CD14-positive monocyte (primary cell): ENCODE data around the gene KLRC1. TPM values are rescaled to one million over a fixed set of nuclear protein-coding genes. Genes with fewer than 3 reads are reported as not detected.
"Not testable (repeated sequence)": the region's sequence is repeated elsewhere in the genome, so short reads cannot be mapped to it uniquely, and the experiment has no call there.

Experiments
- DNase-seq, 3 donors: peaks; one replicate each; pipeline ENCODE4 v3.0.0-alpha.2; 2011 to 2022
- H2AFZ ChIP-seq: 2 replicates; pipeline ENCODE4 v1.6.0; 2012; ENCODE audit warnings: mild to moderate bottlenecking, low read depth, low read length, inconsistent platforms; ENCODE audit not compliant: insufficient read depth, poor library complexity, severe bottlenecking
- H3K27ac ChIP-seq, 2 donors: 1 replicate in 1 of 2; 2 replicates in 1 of 2; pipeline ENCODE4 v1.5.1; 2012 to 2013; ENCODE audit warnings: low read length in 2 of 2, control low read depth in 1 of 2, inconsistent platforms in 1 of 2, low read depth in 1 of 2, mild to moderate bottlenecking in 1 of 2
- H3K27me3 ChIP-seq, 2 donors: one replicate each; pipeline versions ENCODE4 v1.6.0 to v1.6.1; 2011 to 2013; ENCODE audit warnings: low read length in 2 of 2; ENCODE audit not compliant: control insufficient read depth in 2 of 2, insufficient read depth in 2 of 2
- H3K36me3 ChIP-seq, 2 donors: replicated peaks in 1 of 2; 1 replicate in 1 of 2; 2 replicates in 1 of 2; pipeline versions ENCODE4 v1.5.1 to v1.6.1; 2012 to 2013; ENCODE audit warnings: low read length in 2 of 2, control low read depth in 1 of 2, inconsistent platforms in 1 of 2, mild to moderate bottlenecking in 1 of 2; ENCODE audit not compliant: insufficient read depth in 2 of 2, control insufficient read depth in 1 of 2
- H3K4me1 ChIP-seq, 2 donors: 1 replicate in 1 of 2; 2 replicates in 1 of 2; pipeline versions ENCODE4 v1.5.1 to v1.6.1; 2012 to 2013; ENCODE audit warnings: low read length in 2 of 2, control low read depth in 1 of 2, inconsistent platforms in 1 of 2, mild to moderate bottlenecking in 1 of 2, moderate library complexity in 1 of 2; ENCODE audit not compliant: insufficient read depth in 2 of 2, control insufficient read depth in 1 of 2
- H3K4me2 ChIP-seq: replicated peaks from 2 replicates; pipeline ENCODE3; 2012; ENCODE audit warnings: low read length, moderate library complexity, mild to moderate bottlenecking; ENCODE audit not compliant: poor library complexity, severe bottlenecking; ENCODE audit errors: extremely low read depth
- H3K4me3 ChIP-seq, 3 experiments: fragments of 200-600 bp in 1 of 3; sonication (generic) in 1 of 3; replicated peaks in 1 of 3; 1 replicate in 2 of 3; 2 replicates in 1 of 3; pipeline ENCODE4 v1.5.1; 2011 to 2013; ENCODE audit warnings: low read length in 3 of 3, mild to moderate bottlenecking in 3 of 3, control low read depth in 2 of 3, low read depth in 2 of 3, inconsistent platforms in 1 of 3, moderate library complexity in 1 of 3
- H3K79me2 ChIP-seq: 2 replicates; pipeline ENCODE4 v1.6.0; 2012; ENCODE audit warnings: mild to moderate bottlenecking, control low read depth, inconsistent platforms, low read length, moderate library complexity; ENCODE audit not compliant: insufficient read depth
- H3K9ac ChIP-seq: 2 replicates; pipeline ENCODE4 v1.6.0; 2017; ENCODE audit warnings: low read length, mild to moderate bottlenecking; ENCODE audit not compliant: insufficient read depth, poor library complexity, severe bottlenecking
- H3K9me3 ChIP-seq, 2 donors: replicated peaks in 1 of 2; 1 replicate in 1 of 2; 2 replicates in 1 of 2; pipeline versions ENCODE4 v1.5.1 to v1.6.1; 2012 to 2013; ENCODE audit warnings: low read length in 2 of 2, control low read depth in 1 of 2; ENCODE audit not compliant: control insufficient read depth in 1 of 2, insufficient read depth in 1 of 2
- H4K20me1 ChIP-seq: 2 replicates; pipeline ENCODE4 v1.6.0; 2012; ENCODE audit warnings: mild to moderate bottlenecking, low read length, control low read depth, moderate library complexity; ENCODE audit not compliant: insufficient read depth
- H3K27ac Mint-ChIP-seq, 7 donors: one replicate each; pipeline ENCODE4 v1.8.0; 2020; ENCODE audit warnings: mild to moderate bottlenecking in 7 of 7, mixed read lengths in 7 of 7, moderate library complexity in 6 of 7, inconsistent platforms in 2 of 7
- H3K27me3 Mint-ChIP-seq, 3 donors: one replicate each; pipeline ENCODE4 v1.8.0; 2021 to 2022; ENCODE audit warnings: low read depth in 3 of 3, mild to moderate bottlenecking in 3 of 3, mixed read lengths in 3 of 3, moderate library complexity in 3 of 3, inconsistent platforms in 1 of 3
- H3K36me3 Mint-ChIP-seq, 2 donors: one replicate each; pipeline ENCODE4 v1.8.0; 2020; ENCODE audit warnings: mixed read lengths in 2 of 2, inconsistent platforms in 1 of 2, mild to moderate bottlenecking in 1 of 2
- H3K4me1 Mint-ChIP-seq: one replicate; pipeline ENCODE4 v1.8.0; 2020; ENCODE audit warnings: mild to moderate bottlenecking, mixed read lengths
- H3K4me3 Mint-ChIP-seq, 2 donors: one replicate each; pipeline ENCODE4 v1.8.0; 2020; ENCODE audit warnings: mild to moderate bottlenecking in 2 of 2, mixed read lengths in 2 of 2, moderate library complexity in 1 of 2
- H3K9me3 Mint-ChIP-seq, 7 donors: one replicate each; pipeline ENCODE4 v1.8.0; 2020 to 2022; ENCODE audit warnings: mixed read lengths in 7 of 7, mild to moderate bottlenecking in 6 of 7, moderate library complexity in 6 of 7, inconsistent platforms in 2 of 7
- whole genome bisulfite sequencing: methylation state at CpG from one replicate; pipeline ENCODE4 v1.1.5; 2013; ENCODE audit warnings: missing lambda C conversion rate; ENCODE audit not compliant: insufficient coverage; 5-methylcytosine and 5-hydroxymethylcytosine counted together
- intact Hi-C, 2 donors: fragments of 100-400 bp; cut with micrococcal nuclease; formaldehyde crosslinking; loops; one replicate each; pipeline versions ENCODE4 v1.15.0 to v1.15.1; 2023
- polyA plus RNA-seq, 3 donors: library from polyadenylated mRNA; depleted of rRNA in 1 of 3; unstranded in 2 of 3; stranded (reverse) in 1 of 3; fragments of 300-500 nt in 2 of 3; fragments of >200 nt in 1 of 3; fragmentation: Illumina TruSeq in 2 of 3; gene quantifications; 1 replicate in 2 of 3; 2 replicates in 1 of 3; pipeline ENCODE4 v1.2.3, GENCODE V29; 2012 to 2021

The KLRC1 gene
- polyA plus RNA-seq, 3 donors, result not detected

- H3K36me3 ChIP-seq, H3K4me2 ChIP-seq, intact Hi-C loops, DNase-seq, H3K27me3 ChIP-seq, H3K4me3 ChIP-seq, H2AFZ ChIP-seq, H4K20me1 ChIP-seq, H3K4me1 ChIP-seq, H3K9ac ChIP-seq, H3K9me3 ChIP-seq, H3K27ac ChIP-seq, H3K4me1 Mint-ChIP-seq, H3K27ac Mint-ChIP-seq, H3K27me3 Mint-ChIP-seq, H3K36me3 Mint-ChIP-seq, H3K4me3 Mint-ChIP-seq, H3K9me3 Mint-ChIP-seq, H3K79me2 ChIP-seq: not testable (repeated sequence)
- no CpG with 5 or more reads among the region's 1 CpG for WGBS
These were observed 28.8 kb downstream of the KLRC1 start for GRCh38 chr12:10424260-10424899.

GRCh38 chr12:10422159-10422558 lies 31.0 kb downstream of the KLRC1 start:
- H3K4me3 ChIP-seq, H3K36me3 ChIP-seq, H3K27ac Mint-ChIP-seq, H3K27me3 Mint-ChIP-seq, H2AFZ ChIP-seq, H3K9me3 ChIP-seq, H3K9ac ChIP-seq, H3K27me3 ChIP-seq, intact Hi-C loops, H3K36me3 Mint-ChIP-seq, H4K20me1 ChIP-seq, H3K4me1 Mint-ChIP-seq, H3K4me1 ChIP-seq, DNase-seq, H3K4me2 ChIP-seq, H3K79me2 ChIP-seq, H3K27ac ChIP-seq, H3K9me3 Mint-ChIP-seq, H3K4me3 Mint-ChIP-seq: not testable (repeated sequence)
- WGBS, result no CpG with 5 or more reads among the region's 3 CpGs

DNA sequence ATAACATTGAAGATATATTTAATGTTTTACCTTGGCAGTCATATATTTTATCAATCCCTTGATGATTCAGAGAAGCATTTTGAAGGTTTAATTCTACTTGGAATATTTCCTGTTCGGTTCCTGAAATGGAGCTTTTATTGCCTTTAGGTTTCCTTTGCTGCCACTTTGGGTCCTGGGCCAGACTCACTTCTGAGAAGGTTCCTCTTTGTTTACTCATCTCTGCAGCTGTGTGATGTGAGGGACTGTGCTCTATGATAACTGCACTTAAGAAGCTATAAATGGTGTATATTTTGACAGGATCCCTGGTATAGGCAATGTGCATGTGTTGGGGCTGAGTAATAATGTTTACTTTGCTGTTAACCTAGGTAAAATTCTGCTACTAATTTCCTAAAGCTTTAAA lies 32.8 kb downstream of the KLRC1 start, which contains the start of gene KLRC3:
Gene KLRC3, minus strand, starts transcription at position 262 of the 400 bp plus-strand sequence. Its CDS starts 45 bp downstream, at position 217.
- H3K4me3 ChIP-seq, H3K4me2 ChIP-seq, H3K9me3 Mint-ChIP-seq, H3K4me1 Mint-ChIP-seq, intact Hi-C loops, H3K4me1 ChIP-seq, H3K9ac ChIP-seq, H3K4me3 Mint-ChIP-seq, H4K20me1 ChIP-seq, H3K27me3 Mint-ChIP-seq, H2AFZ ChIP-seq, H3K79me2 ChIP-seq, H3K27me3 ChIP-seq, H3K27ac ChIP-seq, DNase-seq, H3K27ac Mint-ChIP-seq, H3K9me3 ChIP-seq, H3K36me3 ChIP-seq, H3K36me3 Mint-ChIP-seq: not testable (repeated sequence)
- WGBS, result no CpG with 5 or more reads among the region's 1 CpG
